Measurements from ENCODE around the gene EXOSC5. TPM values are rescaled to one million over a fixed set of nuclear protein-coding genes. Genes with fewer than 3 reads are reported as not detected.
"Not testable (repeated sequence)": the region's sequence is repeated elsewhere in the genome, so short reads cannot be mapped to it uniquely, and the experiment has no call there.

Gene EXOSC5
- total RNA-seq, 4 donors from 2014 or later = 23.0 to 51.5 (median 31.9) TPM

DNA sequence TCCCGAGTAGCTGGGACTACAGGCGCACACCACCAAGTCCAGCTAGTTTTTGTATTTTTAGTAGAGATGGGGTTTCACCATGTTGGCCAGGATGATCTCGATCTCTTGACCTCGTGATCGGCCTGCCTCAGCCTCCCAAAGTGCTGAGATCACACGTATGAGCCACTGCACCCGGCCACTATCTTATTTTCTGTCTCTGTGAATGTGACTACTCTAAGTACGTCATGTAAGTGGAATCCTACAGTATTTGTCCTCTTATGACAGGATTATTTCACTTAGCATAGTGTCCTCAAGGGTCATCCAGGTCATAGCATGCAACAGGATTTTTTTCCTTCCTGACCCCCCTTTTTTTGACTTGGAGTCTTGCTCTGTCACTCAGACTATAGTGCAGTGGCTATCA, 25.6 kb downstream of the EXOSC5 start:
- Histone ChIP-seq H3K36me3 (no peaks in the 10 kb centered on the region), H3K4me3 (no peak overlapping the region), H3K9me3 (no peaks in the 10 kb centered on the region), H3K27me3 (no peaks in the 10 kb centered on the region), H3K27ac (no peak overlapping the region), H3K4me1 (peaks cover 38% of the 10 kb centered on the region)
- WGBS = 99% methylated on average over 8 of the region's 8 CpGs
- no peak for TF ChIP-seq EP300 (IDR thresholded peaks at IDR 0.05)
- no peak for TF ChIP-seq POLR2AphosphoS5 (IDR thresholded peaks at IDR 0.05)
- TF ChIP-seq, protein P1, sequence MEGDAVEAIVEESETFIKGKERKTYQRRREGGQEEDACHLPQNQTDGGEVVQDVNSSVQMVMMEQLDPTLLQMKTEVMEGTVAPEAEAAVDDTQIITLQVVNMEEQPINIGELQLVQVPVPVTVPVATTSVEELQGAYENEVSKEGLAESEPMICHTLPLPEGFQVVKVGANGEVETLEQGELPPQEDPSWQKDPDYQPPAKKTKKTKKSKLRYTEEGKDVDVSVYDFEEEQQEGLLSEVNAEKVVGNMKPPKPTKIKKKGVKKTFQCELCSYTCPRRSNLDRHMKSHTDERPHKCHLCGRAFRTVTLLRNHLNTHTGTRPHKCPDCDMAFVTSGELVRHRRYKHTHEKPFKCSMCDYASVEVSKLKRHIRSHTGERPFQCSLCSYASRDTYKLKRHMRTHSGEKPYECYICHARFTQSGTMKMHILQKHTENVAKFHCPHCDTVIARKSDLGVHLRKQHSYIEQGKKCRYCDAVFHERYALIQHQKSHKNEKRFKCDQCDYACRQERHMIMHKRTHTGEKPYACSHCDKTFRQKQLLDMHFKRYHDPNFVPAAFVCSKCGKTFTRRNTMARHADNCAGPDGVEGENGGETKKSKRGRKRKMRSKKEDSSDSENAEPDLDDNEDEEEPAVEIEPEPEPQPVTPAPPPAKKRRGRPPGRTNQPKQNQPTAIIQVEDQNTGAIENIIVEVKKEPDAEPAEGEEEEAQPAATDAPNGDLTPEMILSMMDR (IDR thresholded peaks at IDR 0.05) = no peak
- no peak for TF ChIP-seq POLR2A (IDR thresholded peaks at IDR 0.05)
- DNase-seq (ENCODE audit: low spot score in 2 of 2) = no peak

DNA sequence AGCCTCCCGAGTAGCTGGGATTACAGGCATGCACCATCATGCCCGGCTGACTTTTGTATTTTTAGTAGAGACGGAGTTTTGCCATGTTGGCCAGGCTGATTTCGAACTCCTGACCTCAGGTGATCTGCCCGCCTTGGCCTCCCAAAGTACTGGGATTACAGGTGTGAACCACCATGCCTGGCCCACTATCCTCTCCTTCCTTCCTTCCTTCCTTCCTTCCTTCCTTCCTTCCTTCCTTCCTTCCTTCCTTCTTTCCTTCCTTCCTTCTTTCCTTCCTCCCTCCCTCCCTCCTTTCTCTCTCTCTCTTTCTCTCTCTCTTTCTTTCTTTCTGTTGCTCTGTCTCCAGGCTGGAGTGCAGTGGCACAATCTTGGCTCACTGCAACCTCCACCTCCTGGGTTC, 26.0 kb downstream of the EXOSC5 start:
- H3K4me3 ChIP-seq; H3K9me3 ChIP-seq; H3K27me3 ChIP-seq; H3K36me3 ChIP-seq; H3K27ac ChIP-seq; DNase-seq (ENCODE audit: low spot score in 2 of 2): not testable (repeated sequence)
- peaks cover 36% of the 10 kb centered on the region for H3K4me1 ChIP-seq
- WGBS = 71% methylated on average over 5 of the region's 5 CpGs

DNA sequence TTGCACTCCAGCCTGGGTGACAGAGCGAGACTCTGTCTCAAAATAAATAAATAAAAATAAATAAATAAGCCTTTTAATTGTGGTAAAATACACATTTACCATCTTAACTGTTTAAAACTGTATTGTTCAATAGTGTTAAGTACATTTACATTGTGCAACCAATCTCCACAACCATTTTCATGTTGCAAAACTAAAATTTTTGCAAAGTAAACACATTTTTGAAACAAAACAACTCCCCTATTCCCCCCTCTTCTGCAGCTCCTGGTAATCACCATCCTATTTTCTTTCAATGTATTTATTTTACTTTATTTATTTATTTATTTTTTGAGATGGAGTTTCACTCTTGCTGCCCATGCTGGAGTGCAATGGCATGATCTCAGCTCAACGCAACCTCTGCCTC, 27.4 kb downstream of the EXOSC5 start:
- Histone ChIP-seq H3K4me3 (no peak overlapping the region), H3K4me1 (peaks cover 31% of the 10 kb centered on the region), H3K27ac (no peak overlapping the region), H3K27me3 (no peaks in the 10 kb centered on the region), H3K9me3 (no peaks in the 10 kb centered on the region), H3K36me3 (no peaks in the 10 kb centered on the region)
- TF ChIP-seq, protein P1 (IDR thresholded peaks at IDR 0.05) = no peak
- TF ChIP-seq POLR2AphosphoS5 (IDR thresholded peaks at IDR 0.05) (no peak), POLR2A (IDR thresholded peaks at IDR 0.05) (no peak), EP300 (IDR thresholded peaks at IDR 0.05) (no peak)
- WGBS = 89% methylated on average over 2 of the region's 2 CpGs
- DNase-seq (ENCODE audit: low spot score in 2 of 2) = no peak

DNA sequence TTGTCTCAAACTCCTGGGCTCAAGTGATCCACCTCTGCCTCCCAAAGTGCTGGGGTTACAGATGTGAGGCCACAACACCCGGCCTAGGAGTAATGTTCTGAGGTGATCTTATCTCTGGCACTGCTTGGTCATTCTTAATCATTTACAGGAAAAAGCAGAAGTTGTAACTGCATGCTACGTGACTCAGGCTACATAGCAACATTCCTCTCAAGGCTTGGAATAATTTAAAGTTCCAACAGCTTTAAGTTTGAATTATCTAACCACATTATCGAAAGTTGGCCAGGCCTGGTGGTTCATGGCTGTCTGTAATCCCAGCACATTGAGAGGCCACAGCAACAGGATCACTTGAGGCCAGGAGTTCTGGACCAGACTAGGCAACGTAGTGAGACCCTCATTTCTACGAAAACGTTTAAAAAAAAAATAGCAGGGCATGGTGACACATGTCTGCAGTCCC, 29.3 kb downstream of the EXOSC5 start:
- TF ChIP-seq, protein P1 (IDR thresholded peaks at IDR 0.05) = no peak
- TF ChIP-seq POLR2A (IDR thresholded peaks at IDR 0.05) (no peak), POLR2AphosphoS5 (IDR thresholded peaks at IDR 0.05) (no peak), EP300 (IDR thresholded peaks at IDR 0.05) (no peak)
- 49% methylated on average over 6 of the region's 6 CpGs for WGBS
- H3K4me1 ChIP-seq = peaks cover 31% of the 10 kb centered on the region
- H3K27ac ChIP-seq = peak overlapping the region; percentile 23
- DNase-seq (ENCODE audit: low spot score in 2 of 2) = no peak
- H3K9me3 ChIP-seq = no peaks in the 10 kb centered on the region
- no peaks in the 10 kb centered on the region for H3K36me3 ChIP-seq
- H3K27me3 ChIP-seq = no peaks in the 10 kb centered on the region
- H3K4me3 ChIP-seq = no peak overlapping the region

DNA sequence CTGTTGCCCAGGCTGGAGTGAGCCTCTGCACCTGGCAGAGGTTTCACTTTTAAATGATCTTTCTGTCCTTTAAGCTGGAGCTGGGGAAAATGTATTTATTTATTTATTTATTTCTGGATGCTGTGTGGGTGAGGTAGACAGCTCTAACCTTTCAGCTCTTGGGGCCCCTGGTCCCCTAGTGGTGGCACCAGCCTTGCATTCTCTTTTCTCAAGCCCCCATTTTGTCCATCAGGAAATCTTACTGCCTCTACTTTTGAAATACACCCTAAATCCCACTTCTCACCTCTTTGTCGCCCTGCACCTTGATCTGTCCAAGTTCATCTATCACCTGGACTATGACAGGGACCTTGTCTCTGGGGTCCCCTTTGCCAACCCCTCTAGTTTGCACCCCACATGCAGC, 31.1 kb downstream of the EXOSC5 start:
- H3K4me1 ChIP-seq = peaks cover 31% of the 10 kb centered on the region
- 96% methylated on average over 1 of the region's 1 CpG for WGBS

More for the DNA sequence above, 31.1 kb downstream of the EXOSC5 start:
- H3K4me3 ChIP-seq = no peak overlapping the region
- TF ChIP-seq EP300 (IDR thresholded peaks at IDR 0.05) = no peak
- TF ChIP-seq, protein P1 (IDR thresholded peaks at IDR 0.05) = no peak
- no peak for TF ChIP-seq POLR2A (IDR thresholded peaks at IDR 0.05)
- TF ChIP-seq POLR2AphosphoS5 (IDR thresholded peaks at IDR 0.05) = no peak
- H3K9me3 ChIP-seq = no peaks in the 10 kb centered on the region
- no peak overlapping the region for H3K27ac ChIP-seq
- no peaks in the 10 kb centered on the region for H3K27me3 ChIP-seq
- DNase-seq (ENCODE audit: low spot score in 2 of 2) = no peak
- H3K36me3 ChIP-seq = no peaks in the 10 kb centered on the region
